Upper lobe of right lung (tissue), 1 donor: ENCODE data around the gene FARSA. TPM values are rescaled to one million over a fixed set of nuclear protein-coding genes. Genes with fewer than 3 reads are reported as not detected.
A peak's percentile ranks its signal among the peaks of the same experiment; 100 is the strongest.
"Not testable (repeated sequence)": the region's sequence is repeated elsewhere in the genome, so short reads cannot be mapped to it uniquely, and the experiment has no call there.

Experiments
- ATAC-seq: fragments of 200-7000 bp; cut with Tn5 transposase; one replicate; pipeline ENCODE4 v1.9.1; 2020; ENCODE audit warnings: mild to moderate bottlenecking, moderate library complexity
- DNase-seq: peaks from one replicate; pipeline ENCODE4 v3.0.0-alpha.2; 2020
- H3K27ac ChIP-seq: fragments of 200-600 bp; one replicate; pipeline ENCODE4 v1.8.0; 2022
- H3K27me3 ChIP-seq: fragments of 200-600 bp; one replicate; pipeline ENCODE4 v1.8.0; 2022; ENCODE audit warnings: mild to moderate bottlenecking
- H3K36me3 ChIP-seq: fragments of 200-600 bp; one replicate; pipeline ENCODE4 v1.8.0; 2022
- H3K4me1 ChIP-seq: fragments of 200-600 bp; one replicate; pipeline ENCODE4 v1.8.0; 2022
- H3K4me3 ChIP-seq: fragments of 200-600 bp; one replicate; pipeline ENCODE4 v1.8.0; 2022; ENCODE audit warnings: mild to moderate bottlenecking
- H3K9me3 ChIP-seq: fragments of 200-600 bp; one replicate; pipeline ENCODE4 v1.8.0; 2022
- intact Hi-C: fragments of 100-400 bp; cut with DNase I; formaldehyde crosslinking; loops from one replicate; pipeline ENCODE4 v1.11.0; 2022
- total RNA-seq: library from RNA; stranded (reverse); fragmentation: NEBNext Ultra II Directional; extraction: Animal tissue kit (Norgen Biotek cat#: 25700); gene quantifications from one replicate; pipeline ENCODE4 v1.2.1, GENCODE V29; 2021
- TF ChIP-seq, protein P1 (sequence below): fragments of 200-600 bp; IDR thresholded peaks from one replicate; pipeline ENCODE4 v1.8.0; 2022; ENCODE audit warnings: antibody characterized with exemption
- donor health status: DM: no; HTN: yes; CAD: no; lungs with severe emphysema.

Gene FARSA
- total RNA-seq, 1 donor from 2014 or later: 39.5 TPM

DNA sequence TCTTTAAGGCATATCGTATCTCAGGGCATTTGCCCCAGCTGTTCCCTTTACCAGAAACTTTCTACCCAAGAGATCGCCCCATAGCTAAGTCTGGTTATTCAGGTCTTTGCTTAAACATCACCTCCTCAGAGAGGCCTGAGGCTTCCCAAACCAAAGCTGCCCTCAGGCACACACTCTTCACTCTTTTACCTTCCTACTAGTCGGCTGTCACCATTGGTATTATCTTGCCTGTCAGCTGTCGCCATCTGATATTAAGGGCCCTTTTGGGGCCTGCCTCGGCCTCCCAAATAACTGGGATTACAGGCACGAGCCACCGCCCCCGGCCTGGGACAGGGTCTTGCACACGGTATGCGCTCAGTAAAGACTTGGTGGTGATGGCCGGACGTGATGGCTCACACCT, 22.5 kb upstream of the FARSA start:
- H3K4me1 ChIP-seq: peaks cover 23% of the 10 kb centered on the region
- no peaks in the 10 kb centered on the region for H3K9me3 ChIP-seq
- DNase-seq (no peak), ATAC-seq (no peak)
- intact Hi-C loops: no loop called here
- peaks cover 41% of the 10 kb centered on the region for H3K36me3 ChIP-seq
- no peaks in the 10 kb centered on the region for H3K27me3 ChIP-seq
- TF ChIP-seq, protein P1, sequence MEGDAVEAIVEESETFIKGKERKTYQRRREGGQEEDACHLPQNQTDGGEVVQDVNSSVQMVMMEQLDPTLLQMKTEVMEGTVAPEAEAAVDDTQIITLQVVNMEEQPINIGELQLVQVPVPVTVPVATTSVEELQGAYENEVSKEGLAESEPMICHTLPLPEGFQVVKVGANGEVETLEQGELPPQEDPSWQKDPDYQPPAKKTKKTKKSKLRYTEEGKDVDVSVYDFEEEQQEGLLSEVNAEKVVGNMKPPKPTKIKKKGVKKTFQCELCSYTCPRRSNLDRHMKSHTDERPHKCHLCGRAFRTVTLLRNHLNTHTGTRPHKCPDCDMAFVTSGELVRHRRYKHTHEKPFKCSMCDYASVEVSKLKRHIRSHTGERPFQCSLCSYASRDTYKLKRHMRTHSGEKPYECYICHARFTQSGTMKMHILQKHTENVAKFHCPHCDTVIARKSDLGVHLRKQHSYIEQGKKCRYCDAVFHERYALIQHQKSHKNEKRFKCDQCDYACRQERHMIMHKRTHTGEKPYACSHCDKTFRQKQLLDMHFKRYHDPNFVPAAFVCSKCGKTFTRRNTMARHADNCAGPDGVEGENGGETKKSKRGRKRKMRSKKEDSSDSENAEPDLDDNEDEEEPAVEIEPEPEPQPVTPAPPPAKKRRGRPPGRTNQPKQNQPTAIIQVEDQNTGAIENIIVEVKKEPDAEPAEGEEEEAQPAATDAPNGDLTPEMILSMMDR: no peak
- H3K4me3 ChIP-seq: peak overlapping the region; percentile 86
- peak overlapping the region; percentile 89 for H3K27ac ChIP-seq

GRCh38 chr19:12955575-12955974, 22.1 kb upstream of the FARSA start:
- H3K27ac ChIP-seq, H3K9me3 ChIP-seq, H3K27me3 ChIP-seq, DNase-seq, intact Hi-C loops, ATAC-seq: not testable (repeated sequence)
- H3K4me3 ChIP-seq: peak overlapping the region; percentile 86
- peaks cover 45% of the 10 kb centered on the region for H3K36me3 ChIP-seq
- H3K4me1 ChIP-seq: peaks cover 23% of the 10 kb centered on the region

DNA sequence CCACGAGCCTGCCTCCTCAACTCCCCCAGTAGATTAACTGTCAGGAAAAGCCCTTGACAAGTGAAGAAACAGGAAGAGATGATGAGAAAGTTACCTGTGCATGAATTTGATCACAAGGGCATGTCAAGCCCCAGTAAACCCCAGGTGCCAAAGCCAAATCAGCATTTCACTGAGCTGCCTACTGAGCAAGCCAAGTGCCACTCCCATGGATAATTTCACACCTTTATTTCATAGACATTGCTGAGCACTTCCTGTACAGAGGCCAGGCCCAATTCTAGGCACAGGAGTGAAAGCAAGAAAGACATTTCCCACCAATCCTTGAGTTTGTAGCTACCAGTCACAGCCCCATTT, 21.1 kb upstream of the FARSA start:
- TF ChIP-seq, protein P1: no peak
- Histone ChIP-seq H3K9me3 (no peaks in the 10 kb centered on the region), H3K4me1 (peaks cover 23% of the 10 kb centered on the region), H3K27me3 (no peaks in the 10 kb centered on the region), H3K27ac (no peak overlapping the region), H3K4me3 (no peak overlapping the region), H3K36me3 (peaks cover 55% of the 10 kb centered on the region)
- DNase-seq (no peak), ATAC-seq (no peak)
- intact Hi-C loops: no loop called here

DNA sequence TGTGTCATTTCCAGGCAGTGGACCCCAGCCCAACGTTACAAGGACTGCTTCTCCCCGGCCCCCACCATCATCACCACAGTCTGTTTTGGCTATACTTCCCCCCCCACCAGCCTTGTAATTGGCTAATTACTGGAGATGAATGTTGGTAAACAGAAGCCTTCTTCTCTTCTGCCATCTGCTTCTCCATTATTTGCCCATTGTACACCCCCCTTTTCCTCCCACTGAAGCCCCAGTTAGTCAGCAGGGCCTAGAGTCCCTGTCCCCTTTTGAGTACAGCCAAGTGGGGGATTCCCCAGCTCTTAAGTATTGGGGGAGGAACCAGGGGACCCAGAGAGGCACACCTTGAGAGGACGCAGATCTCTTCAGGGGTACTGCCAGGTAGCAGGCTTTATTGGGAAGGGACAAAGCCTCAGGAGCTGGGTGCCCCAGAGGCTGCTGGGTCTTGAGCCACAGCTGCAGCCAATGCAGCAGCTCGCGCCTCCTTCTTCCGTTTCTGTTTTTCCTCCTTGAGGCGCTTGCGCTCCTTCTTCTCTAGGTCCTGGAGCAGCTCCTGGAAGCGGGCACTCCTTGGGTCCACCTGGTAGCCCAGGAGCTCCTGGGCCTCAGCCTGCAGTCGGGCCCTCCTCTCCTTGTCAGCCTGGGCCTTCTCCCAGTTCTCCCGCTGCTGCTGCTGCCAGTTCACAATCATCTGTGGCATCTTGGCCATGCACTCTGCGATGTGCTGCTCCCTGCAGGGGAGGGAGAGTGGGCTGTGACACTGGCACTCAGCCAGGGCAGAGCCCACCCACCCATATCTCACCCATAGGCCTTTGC, 20.5 kb upstream of the FARSA start:
- ATAC-seq: no peak
- Histone ChIP-seq H3K27ac (peak overlapping the region; percentile 8), H3K27me3 (no peaks in the 10 kb centered on the region), H3K9me3 (no peaks in the 10 kb centered on the region), H3K4me1 (peaks cover 23% of the 10 kb centered on the region), H3K36me3 (peaks cover 61% of the 10 kb centered on the region), H3K4me3 (no peak overlapping the region)
- DNase-seq: peak; percentile 63
- intact Hi-C loops: no loop called here
- TF ChIP-seq, protein P1: no peak

DNA sequence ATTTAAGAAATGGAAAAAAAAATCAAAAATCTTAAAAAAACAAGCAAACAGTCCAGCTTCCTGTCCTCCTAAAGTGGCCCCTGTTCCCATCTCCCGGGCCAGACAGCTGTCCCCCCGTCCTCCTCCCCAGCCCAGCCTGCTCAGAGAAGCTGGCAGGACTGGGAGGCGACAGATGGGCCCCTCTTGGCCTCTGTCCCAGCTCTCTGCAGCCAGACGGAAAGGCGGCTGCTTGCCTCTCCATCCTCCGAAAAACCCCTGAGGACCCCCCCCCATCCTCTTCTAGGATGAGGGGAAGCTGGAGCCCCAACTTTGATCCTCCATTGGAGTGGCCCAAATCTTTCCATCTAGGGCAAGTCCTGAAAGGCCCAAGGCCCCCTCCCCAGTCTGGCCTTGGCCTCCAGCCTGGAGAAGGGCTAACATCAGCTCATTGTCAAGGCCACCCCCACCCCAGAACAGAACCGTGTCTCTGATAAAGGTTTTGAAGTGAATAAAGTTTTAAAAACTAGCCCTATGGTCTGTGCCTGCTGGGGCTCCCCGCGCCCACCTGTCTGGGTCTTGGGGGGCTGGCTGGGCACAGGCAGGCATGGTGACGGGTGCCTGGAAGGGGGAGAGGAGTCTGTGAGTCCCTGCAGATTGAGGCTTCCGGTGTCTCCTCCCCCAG, 19.8 kb upstream of the FARSA start:
- peak overlapping the region; percentile 8 for H3K27ac ChIP-seq
- peaks cover 69% of the 10 kb centered on the region for H3K36me3 ChIP-seq

More for the DNA sequence above, 19.8 kb upstream of the FARSA start:
- no peak for DNase-seq
- H3K27me3 ChIP-seq: no peaks in the 10 kb centered on the region
- no peak for ATAC-seq
- intact Hi-C loops: no loop called here
- TF ChIP-seq, protein P1: no peak
- peaks cover 23% of the 10 kb centered on the region for H3K4me1 ChIP-seq
- H3K9me3 ChIP-seq: no peaks in the 10 kb centered on the region
- no peak overlapping the region for H3K4me3 ChIP-seq
